Stimulated activated CD4-positive, alpha-beta T cell treated with anti-CD3 and anti-CD28 coated beads, Interleukin-15, amount 100 ng/mL, for 1 hour (primary cell): ENCODE data around the gene SRP9.
A peak's percentile ranks its signal among the peaks of the same experiment; 100 is the strongest.

Source experiments
- DNase-seq, 2 donors: peaks; one replicate each; pipeline ENCODE4 v3.0.0-alpha.2; 2020; ENCODE audit warnings: low read depth in 1 of 2, low spot score in 1 of 2

SRP9 gene, protein sequence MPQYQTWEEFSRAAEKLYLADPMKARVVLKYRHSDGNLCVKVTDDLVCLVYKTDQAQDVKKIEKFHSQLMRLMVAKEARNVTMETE

DNA sequence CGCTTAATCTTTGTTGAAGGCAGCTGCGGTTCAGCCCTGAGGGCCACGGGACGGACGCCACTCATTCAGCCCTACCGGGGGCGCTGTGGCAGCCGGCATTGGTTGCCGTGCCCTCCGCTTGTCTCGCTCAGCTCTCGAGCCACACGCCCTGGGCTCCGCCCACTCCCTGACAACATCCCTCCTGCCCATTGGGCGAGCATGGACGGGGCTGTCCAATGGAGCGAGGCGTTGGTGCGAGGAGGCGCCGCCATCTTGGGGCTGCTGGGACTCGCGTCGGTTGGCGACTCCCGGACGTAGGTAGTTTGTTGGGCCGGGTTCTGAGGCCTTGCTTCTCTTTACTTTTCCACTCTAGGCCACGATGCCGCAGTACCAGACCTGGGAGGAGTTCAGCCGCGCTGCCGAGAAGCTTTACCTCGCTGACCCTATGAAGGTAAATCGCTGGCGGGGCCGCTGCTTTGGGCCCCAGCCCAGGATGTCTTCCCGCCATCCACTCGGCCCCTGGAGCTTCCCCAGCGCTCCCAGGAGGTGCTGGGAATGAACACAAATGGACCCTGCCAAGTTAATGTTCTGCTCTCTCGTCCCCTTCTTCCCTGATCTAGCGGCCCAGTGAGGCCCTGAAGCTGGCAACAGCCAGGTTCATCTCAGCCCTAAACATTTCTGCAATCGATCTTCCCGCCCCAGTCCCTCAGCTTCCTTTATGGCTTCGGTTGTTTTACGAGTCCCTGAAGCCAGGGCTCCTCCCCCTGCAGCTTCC, at the start of gene SRP9:
Gene SRP9 (plus strand): TSS at position 244 of the 754 bp plus-strand sequence. CDS start 115 bp downstream, at position 359.
- DNase-seq = peak; percentile 95 to 98

DNA sequence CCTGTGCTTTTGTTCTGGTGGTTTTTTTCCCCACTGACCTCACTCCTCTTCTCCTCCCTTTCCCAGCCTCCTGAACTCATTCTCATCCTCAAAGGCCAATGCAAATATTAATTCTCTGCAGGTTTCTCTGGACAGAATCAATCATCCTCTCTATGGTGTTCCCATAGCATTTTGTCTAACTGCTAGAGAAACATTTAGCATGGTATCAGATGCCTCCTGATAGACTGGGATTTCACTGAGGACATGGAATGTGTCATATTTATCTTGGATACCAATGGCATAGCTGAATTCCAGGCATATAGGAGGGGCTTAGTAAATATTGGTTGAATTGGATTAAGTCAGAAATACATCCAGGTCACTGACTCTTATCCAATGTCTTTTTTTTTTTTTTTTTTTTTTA, 46.1 kb upstream of the SRP9 start:
- DNase-seq = no peak

DNA sequence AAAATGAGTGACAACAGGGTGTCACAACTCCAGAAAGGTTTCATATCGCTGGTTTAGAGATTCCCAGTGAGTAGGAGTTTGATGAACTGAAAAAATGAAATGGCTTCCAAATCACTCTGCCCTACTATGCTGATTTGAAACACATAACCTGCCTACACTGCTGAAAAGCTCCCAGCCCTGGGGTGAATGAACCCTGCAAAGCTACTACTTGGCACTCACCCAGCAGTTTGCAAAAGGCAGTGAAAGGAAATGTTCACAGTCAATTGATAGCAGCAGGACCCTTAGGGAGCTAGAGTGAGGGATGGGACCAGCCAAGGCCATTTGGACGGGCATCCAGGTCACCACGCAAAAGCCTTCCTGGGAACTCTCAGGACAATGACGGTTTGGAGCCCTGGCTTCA, 44.4 kb upstream of the SRP9 start:
- DNase-seq = no peak

DNA sequence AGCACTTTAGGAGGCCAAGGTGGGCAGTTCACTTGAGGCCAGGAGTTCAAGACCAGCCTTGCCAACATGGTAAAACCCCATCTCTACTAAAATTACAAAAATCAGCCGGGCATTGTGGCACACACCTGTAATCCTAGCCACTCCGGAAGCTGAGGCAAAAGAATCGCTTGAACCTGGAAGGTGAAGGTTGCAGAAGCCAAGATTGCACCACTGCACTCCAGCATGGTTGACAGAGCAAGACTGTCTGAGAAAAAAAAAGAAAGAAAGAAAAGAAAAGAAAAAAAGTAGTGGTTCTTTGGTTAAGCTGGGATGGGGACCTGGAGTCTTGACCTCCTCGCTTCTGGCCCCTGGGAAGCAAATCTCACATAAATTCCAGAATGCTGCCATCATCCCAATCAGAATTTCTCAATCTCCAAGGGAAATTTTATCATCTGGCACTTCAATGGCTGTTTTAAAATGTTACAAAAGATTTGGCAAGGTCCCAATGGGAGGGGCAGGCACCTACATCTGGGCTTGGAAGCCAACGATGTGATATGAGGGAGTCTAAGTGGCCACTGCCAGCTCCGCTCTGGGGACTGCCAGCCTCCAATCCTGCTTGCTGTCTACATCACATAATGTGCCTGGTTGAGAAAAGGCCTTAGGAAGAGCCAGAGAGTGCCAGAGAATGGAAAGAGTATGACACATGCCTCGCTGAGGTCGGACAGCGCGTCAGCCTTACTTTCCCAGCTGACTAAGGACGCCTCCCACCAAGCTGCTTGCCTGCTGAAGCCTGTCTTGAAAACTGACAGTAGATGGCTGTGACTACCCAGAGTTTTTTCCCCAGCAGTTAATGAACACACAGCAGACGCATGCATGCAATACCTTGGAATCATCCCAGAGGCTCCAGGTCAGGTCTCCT, 42.1 kb upstream of the SRP9 start:
- DNase-seq = no peak

DNA sequence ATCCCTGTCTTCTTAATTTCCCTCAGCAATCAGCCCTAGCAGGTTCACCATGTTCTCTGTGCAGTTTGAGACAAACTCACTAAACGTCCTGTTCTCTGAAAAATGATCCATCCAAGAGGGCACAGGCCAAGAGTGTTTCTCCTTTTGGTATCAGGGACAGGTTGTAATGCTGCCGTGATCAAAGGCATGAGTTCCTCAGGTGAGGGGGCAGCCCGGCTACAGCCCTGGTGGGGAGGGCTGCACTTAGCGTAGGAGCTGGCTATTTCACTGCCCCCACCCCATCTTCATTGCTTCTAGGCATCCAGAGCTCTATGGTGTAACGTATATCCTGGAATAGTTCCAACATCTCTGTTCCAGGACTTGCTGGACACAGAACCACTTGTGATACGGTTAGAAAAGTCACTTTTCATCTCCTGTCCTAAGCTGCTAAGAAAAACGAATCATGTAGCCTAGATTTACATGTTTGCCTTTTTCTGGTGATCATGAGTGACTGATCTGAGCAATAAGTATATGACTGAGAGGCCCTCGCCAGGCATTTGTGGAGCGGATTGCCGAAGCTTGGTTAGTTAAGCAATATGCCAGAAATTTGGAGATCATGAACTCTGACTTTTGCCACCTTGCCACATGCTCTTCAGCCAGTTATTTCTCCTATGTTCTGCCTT, 41.1 kb upstream of the SRP9 start:
- no peak for DNase-seq

DNA sequence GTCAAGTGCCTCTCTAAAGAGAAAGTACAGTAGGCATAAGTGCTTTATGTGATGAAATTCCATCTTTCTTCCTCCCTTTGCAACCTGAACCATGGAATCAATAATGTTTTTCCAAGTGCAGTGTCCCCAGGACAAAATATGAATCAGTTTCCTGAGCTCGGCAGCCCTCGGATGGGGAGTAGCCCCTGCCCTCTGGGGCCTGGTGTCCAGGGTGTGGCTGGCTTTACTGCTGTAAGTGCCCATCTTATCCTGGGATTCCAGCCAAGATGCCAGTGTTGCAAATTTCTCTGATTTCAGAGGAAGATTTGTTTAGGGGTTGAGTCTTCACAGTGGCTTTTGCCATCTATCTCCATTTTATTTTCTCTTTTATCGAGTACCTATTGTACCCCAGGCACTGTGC, 40.5 kb upstream of the SRP9 start:
- DNase-seq = no peak

DNA sequence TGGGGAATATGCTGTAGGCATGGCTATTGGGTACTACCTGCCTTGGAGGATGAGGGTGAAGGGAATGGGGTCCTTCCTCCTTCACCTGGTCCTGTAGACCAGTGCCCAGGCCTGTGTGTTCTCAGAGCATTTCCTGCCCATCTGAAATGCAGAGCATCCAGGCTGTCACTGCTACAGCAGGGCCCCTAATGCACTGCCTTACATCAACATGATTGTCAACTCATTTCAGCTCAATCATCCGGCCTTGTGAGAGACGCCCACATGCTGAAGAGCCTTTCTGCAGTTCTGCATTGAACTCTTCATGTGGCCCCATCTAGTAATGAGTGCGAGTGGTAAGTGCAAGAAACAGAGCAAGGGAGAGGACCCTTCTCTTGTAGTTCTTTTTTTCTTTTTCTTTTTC, 39.8 kb upstream of the SRP9 start:
- DNase-seq = no peak

DNA sequence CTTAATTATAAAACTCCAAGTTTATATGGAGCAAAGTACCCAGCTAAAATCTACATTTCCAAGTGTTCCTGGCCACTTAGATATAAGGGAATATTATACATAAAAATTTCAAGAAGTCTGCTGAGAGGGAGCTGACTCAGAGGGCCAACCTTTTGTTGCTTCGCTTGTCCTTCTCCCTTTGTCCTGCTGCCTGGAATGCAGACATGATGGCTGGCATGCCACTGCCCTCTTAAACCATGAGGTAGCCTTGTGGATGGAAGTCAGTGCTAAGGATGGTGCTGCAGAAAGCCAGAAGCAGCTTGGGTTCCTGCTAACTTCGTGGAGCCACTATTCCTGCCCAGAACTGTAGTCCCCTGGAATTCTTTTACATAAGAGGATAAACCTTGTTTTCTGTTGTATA, 38.9 kb upstream of the SRP9 start:
- no peak for DNase-seq

DNA sequence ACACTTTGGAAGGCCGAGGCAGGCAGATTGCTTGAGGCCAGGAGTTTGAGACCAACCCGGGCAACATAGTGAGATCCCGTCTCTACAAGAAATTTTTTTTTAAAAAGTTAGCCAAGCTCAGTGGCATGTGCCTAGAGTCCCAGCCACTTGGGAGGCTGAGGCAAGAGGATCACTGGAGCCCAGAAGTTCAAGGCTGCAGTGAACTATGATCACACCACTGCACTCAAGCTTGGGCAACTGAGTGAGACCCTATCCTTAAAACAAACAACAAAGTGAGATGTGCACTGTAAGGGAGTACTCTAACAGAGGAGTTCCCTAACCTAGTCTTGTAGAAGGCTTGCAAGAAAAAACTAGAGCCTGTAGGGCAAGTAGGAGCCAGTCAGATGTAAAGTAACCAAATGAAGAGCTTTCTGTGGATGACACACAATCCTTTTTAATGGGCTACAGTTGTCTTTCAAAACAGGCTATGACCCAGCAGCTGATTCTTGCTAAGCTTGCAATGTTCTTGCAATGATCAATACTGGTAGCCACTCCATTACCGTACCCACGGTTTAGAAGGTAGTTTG, 38.0 kb upstream of the SRP9 start:
- no peak for DNase-seq

DNA sequence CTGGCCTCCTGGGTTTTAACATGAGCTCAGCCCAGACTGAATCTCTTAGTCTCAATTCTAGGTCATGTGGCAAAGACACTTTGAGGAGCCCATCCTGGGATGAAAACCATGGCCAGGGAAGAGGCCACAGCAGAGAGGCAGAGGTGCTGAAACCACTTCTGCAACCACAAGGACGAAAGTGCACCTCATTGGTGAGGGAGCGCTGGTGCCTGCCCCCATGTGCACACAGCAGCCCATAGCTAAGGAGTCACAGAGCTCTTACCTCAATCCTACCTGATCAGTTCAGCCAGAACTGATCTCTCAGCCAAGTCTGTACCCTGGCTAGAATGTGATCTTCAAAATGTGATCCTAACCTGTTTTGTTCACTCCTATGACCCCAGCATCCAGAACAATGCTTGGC, 32.9 kb upstream of the SRP9 start:
- DNase-seq = no peak

DNA sequence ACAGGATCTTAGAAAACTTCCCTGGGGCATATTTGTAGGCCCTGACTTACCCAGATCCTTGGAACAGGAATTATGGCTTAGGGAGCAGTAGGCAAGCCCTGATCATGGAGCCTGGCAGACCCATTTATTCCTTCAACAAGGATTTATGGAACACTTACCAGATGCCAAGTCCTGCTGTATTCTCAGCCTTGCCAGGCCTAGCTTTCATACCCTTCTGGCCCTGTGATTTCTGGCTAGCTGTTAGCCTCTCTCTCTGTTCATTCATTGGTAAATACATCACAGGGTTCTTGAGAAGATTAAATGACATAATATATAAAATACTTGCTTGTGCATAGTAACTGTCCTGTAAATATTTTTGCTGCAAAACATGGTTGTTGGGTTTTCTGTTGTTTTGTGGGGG, 32.4 kb upstream of the SRP9 start:
- DNase-seq = no peak

DNA sequence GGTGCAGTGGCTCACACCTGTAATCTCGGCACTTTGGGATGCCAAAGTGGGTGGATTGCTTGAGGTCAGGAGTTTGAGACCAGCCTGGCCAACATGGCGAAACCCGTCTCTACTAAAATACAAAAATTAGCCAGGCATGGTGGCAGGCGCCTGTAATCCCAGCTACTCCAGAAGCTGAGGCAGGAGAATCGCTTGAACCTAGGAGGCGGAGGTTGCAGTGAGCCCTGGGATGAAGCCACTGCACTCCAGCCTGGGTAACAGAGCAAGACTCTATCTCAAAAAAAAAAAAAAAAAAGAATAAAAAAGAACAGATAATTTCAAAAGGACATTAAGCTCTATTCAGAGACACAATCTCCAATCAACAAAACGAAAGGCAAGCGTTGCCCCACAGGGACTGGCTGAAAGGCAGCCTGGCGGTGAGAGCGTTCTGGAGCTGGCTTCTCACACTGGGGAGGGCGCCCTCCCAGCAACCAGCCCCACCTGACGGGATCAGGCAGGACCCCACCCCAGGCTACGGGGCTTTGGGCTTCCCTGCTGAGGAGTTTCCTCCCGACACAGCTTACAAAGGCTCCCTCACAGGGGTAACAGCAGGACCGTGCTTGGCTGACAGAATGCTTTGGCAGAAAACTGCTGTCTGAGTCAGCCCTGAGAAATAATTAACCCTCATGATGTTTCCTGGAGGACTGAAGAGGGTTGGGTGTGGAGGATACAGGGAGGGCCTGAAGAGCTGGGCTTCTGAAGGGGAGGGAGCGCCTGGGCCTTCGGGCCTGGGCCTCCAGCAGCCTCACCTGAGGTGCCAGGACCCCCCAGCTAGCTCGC, 31.1 kb upstream of the SRP9 start:
- no peak for DNase-seq

DNA sequence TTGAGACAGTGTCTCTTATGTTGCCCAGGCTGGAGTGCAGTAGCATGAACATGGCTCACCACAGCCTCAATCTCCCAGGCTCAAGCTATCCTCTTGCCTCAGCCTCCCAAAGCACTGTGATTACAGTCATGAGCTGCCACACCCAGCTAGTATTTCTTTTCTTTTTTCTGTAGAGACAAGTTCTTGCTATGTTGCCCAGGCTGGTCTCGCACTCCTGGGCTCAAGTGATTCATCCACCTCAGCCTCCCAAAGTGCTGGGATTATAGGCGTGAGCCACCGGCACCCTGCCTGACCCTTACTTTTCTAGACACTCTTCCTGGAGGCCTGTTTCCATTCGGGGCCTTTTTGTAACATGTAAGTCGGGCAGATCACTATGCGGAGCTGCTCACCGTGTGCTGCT, 30.1 kb upstream of the SRP9 start:
- no peak for DNase-seq

DNA sequence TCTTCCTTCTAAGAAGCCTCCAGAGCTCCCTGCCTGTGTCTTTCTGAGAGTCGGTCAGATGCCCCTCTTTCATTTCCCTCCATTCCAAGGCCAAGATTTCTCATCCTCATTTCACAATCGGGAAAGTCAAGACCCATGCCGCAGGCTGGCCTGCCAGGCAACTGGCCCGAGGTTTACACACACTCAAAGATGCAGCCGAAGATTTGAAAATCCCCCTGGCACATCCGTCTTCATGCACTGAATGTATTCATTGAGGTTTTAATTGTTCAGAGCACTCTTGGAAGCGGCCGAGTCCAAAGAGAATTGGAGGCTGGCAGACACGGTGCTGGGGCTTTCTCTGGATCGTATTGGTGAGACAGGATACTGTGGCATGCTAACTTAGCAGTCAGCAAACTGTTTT, 29.1 kb upstream of the SRP9 start:
- no peak for DNase-seq

DNA sequence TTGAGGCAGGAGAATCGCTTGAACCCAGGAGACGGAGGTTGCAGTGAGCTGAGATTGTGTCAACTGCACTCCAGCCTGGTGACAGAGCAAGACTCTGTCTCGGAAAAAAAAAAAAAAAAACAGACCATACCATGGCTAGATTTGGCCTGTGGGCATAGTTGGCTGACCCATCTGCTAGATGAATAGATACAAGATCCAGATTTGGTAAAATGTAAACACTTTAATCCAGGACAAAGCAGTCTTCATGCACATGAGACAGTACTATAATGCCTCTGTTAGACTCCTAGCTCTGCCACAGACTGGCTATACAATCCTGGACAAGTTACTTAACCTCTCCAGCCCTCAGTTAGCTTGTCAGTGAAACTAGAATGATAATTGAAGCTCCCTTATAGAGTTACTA, 27.9 kb upstream of the SRP9 start:
- no peak for DNase-seq

DNA sequence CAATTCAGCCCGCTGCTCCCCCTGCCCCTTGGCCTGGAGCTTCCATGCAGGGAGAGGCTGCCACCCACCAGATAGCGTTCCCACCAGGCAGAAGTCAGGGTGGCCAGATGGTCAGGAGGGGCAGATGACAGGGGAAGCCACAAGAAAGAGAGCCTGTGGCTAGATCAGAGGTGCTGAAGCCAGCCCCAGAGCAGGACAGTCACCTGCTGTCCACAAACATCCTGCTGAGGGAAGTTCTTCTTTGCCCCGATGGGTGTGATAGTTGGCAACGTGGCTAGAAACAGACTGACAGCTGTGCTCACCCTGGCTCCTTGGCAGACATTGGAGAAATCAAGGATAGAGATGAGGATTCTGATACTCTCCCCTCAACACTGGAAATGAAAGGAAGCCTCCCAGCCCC, 27.2 kb upstream of the SRP9 start:
- no peak for DNase-seq

DNA sequence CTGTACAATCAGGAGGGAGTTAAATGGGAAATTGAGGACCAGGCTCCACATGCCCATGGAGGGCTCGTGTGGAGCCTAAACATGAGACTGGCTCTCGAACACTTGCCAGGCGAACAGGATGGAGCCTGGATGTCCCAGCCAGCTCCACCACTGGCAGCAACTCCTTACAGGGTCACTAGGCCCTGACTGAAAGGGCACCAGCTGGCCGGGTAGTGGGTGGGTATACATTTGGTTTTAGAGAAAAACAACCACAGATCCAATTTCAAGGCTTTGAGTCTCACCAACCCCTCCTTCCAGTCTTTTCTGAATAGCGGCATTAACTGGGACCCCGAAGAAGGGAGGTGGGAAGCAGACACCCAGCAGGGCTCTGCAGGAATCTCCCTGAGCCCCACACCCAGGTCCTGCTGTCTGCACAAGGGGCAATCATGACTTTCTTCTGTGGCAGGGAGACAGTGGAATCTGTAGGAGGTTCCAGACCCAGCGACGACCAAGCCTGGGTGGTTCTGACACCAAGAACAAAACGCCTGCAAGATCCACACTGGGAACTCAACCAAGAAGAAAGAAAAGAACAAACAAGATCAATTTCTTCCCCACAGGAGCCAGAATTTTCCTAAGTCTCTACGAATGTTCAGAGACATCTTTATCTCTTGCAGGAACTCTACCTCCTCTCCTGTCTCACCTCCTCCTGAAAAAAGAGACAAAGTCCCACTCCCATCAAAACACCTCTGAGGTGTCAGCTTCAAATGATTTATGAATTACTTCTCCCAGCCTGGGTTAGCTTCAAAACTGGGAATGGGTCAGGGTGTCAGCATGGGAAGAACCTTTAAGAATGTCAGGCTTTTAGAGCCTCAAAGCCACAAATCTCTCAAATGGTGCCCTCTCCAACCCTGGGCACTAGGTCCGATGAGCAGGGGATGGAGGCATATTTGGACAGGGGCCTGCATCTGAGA, 26.5 kb upstream of the SRP9 start:
- no peak for DNase-seq

DNA sequence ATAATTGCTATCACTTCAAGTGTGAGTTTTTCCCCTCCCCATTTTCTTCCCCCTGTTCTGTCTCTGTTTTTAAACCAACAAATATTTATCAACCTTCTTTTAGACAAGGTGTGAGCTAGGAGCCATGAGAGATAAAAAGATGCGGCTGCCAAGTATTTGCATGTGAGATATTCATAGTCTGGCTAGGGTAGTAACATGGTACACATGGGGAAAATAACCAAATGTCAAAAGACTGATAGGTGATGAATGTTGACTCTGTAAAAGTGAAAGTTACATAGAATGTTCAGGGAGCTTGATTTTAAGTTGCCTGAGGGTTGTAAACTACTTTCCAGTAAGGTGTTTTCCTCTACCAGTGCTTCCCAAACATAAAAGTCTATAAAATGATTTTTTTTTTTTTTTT, 25.4 kb upstream of the SRP9 start:
- no peak for DNase-seq

DNA sequence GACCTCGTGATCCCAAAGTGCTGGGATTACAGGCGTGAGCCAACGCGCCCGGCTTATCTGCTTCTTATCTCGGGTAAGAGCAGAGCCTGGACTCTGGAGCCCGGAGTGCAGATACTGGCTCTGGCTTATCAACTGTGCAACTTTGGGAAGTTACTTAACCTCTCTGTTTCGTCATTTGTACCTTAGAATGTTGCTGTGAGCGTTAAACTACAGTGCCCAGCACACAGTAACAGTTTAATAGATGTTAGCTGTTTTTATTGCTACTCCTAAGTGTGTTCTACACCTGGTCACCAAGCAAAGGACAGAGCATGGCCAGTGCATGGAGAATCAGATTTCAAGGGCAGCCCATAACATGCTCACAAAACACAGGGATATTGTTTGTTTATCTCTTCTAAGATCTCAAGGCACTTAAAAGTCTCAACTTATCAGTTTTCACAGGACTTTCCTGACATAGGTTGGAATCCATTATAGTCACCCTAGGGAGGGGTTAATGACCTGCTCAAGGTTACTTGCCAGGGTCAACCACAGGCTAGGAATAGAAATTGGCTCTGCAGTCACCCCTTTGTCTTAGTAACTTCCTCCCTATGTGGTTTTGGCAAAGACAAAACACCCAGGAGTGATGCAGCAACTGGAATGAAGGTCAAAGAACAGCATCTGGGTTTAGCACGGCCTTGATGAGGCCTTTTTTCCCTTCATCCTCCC, 22.5 kb upstream of the SRP9 start:
- DNase-seq = no peak
